ENCODE measurements around the gene TM9SF2. TPM values are rescaled to one million over a fixed set of nuclear protein-coding genes. Genes with fewer than 3 reads are reported as not detected.

Gene TM9SF2
- total and polyA plus RNA-seq, 2 experiments from 2014 or later = 60.5 to 130 TPM

DNA sequence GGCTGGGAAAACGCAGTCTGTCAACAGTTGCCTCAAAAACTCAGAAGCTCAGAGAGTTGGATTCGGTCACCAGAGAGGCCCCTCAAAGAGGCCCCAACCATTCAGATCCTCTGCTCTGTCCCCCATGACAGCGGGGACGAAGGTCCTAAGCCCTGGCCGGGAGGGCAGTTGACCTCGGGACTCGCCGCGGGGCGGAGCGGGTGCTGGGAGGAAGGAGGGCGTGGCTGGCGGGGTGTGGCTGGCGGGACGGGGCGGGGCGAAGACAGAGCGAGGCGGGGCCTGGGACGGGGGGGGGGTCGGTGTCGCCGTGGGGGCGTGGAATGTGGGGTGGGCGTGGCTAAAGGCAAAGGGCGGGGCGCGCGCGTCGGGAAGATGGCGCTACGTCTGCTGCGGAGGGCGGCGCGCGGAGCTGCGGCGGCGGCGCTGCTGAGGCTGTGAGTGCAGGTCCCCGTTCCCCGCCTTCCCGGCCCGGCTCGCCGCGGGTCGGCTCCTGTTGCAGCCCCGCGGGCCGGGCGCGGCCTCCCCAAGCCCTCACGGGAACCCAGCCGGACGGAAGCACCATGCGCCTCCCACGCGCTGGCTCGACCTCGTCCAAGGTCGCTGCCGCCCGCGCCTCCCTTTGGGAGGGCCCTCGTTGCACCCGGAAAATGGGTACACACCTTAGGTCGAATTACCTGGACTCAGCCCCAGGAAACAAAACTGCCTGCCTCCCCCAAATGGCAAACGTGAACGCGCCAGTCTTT lies 105.2 kb downstream of the TM9SF2 start, which contains the start of gene CLYBL:
TSS of gene CLYBL (plus strand) at position 367 of the 743 bp plus-strand sequence.
- no peaks in the 10 kb centered on the region for H3K9me3 ChIP-seq (ENCODE audit: low read depth)
- H3K36me3 ChIP-seq = no peaks in the 10 kb centered on the region
- peak within 1 kb of the TSS; percentile 47 for H3K27ac ChIP-seq
- H3K4me3 ChIP-seq = peak within 1 kb of the TSS; percentile 53
- DNase-seq (ENCODE audit: low read depth in 1 of 2, low spot score in 1 of 2) = peak; percentile 91
- H3K4me1 ChIP-seq (ENCODE audit: low read depth) = no peaks in the 10 kb centered on the region
- H3K27me3 ChIP-seq = peaks cover 4% of the 10 kb centered on the region
- TF ChIP-seq, protein P1, sequence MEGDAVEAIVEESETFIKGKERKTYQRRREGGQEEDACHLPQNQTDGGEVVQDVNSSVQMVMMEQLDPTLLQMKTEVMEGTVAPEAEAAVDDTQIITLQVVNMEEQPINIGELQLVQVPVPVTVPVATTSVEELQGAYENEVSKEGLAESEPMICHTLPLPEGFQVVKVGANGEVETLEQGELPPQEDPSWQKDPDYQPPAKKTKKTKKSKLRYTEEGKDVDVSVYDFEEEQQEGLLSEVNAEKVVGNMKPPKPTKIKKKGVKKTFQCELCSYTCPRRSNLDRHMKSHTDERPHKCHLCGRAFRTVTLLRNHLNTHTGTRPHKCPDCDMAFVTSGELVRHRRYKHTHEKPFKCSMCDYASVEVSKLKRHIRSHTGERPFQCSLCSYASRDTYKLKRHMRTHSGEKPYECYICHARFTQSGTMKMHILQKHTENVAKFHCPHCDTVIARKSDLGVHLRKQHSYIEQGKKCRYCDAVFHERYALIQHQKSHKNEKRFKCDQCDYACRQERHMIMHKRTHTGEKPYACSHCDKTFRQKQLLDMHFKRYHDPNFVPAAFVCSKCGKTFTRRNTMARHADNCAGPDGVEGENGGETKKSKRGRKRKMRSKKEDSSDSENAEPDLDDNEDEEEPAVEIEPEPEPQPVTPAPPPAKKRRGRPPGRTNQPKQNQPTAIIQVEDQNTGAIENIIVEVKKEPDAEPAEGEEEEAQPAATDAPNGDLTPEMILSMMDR (IDR thresholded peaks at IDR 0.05; ENCODE audit: low read depth, low read length) = no peak

DNA sequence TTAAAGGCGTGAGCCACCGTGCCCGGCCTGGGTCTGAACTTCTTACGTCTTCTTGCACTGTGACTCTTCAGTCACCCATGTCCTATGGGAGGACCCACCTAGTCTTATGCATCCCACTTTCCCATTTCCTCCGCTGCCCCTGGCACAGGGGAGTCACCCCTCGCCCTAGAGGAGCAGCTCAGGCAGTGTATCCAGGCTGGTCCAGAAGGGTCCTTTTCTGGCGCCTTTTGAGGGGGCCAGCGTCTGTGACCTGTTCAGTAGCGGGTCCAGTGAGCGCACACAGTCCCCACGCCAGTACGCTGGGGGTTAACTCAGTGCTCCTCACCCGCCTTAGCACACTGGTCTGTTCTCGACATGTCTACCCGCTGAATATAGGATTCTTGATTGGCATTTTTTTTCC lies 107.1 kb downstream of the TM9SF2 start:
- Histone ChIP-seq H3K9me3 (ENCODE audit: low read depth) (no peaks in the 10 kb centered on the region), H3K4me3 (no peak overlapping the region), H3K4me1 (ENCODE audit: low read depth) (no peaks in the 10 kb centered on the region), H3K27me3 (no peaks in the 10 kb centered on the region), H3K36me3 (no peaks in the 10 kb centered on the region), H3K27ac (no peak overlapping the region)
- no peak for DNase-seq (ENCODE audit: low read depth in 1 of 2, low spot score in 1 of 2)
- TF ChIP-seq, protein P1 (IDR thresholded peaks at IDR 0.05; ENCODE audit: low read depth, low read length) = no peak

DNA sequence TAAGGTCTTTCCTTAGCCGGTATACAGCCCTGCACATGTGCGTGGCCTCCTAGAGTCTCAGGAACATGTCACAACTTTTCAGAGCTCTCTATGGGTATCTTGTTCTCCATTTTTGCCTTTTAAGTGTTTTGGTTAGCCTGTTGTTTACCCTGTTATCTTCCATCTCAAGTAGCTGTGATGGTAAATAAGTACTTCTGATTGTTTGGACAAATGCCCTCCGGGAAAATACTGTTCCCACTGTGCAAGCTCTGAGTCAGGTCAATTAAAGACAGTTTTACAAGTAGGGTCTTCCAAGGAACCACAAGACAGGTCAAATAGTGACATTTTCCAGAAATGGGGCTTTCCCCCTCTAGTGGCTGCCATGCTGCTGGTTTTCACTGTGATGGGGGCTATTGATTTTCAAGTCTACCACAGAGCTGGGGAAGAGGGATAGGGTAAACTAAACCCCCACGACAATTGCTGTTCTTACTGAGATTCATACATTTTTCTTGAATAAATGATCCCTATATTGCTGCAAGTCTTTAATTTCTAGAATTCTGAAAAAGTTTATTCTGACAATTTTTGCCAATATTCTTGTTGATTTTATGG lies 109.5 kb downstream of the TM9SF2 start:
- TF ChIP-seq, protein P1 (IDR thresholded peaks at IDR 0.05; ENCODE audit: low read depth, low read length) = peak; percentile 13
- no peak overlapping the region for H3K4me3 ChIP-seq
- H3K36me3 ChIP-seq = no peaks in the 10 kb centered on the region
- peak overlapping the region; percentile 61 for H3K27ac ChIP-seq
- no peaks in the 10 kb centered on the region for H3K27me3 ChIP-seq
- H3K9me3 ChIP-seq (ENCODE audit: low read depth) = no peaks in the 10 kb centered on the region
- DNase-seq (ENCODE audit: low read depth in 1 of 2, low spot score in 1 of 2) = no peak
- no peaks in the 10 kb centered on the region for H3K4me1 ChIP-seq (ENCODE audit: low read depth)

Other genes starting within 250 kb of the TM9SF2 start
- gene GPR18, start 243.1 kb upstream of the TM9SF2 start, total RNA-seq = not detected in 2 replicates
- 0.31 and 1.2 TPM in 2 replicates for gene GPR18, start 243.1 kb upstream of the TM9SF2 start, polyA plus RNA-seq
- 11.5 and 11.6 TPM in 2 replicates for gene GPR183, start 194.1 kb upstream of the TM9SF2 start, total RNA-seq
- gene GPR183, start 194.1 kb upstream of the TM9SF2 start, polyA plus RNA-seq = 17.1 and 21.1 TPM in 2 replicates
- gene CLYBL, start 105.2 kb downstream of the TM9SF2 start, total RNA-seq = 8.0 and 15.5 TPM in 2 replicates
- 10.3 and 27.2 TPM in 2 replicates for gene CLYBL, start 105.2 kb downstream of the TM9SF2 start, polyA plus RNA-seq